Activated CD4-positive, alpha-beta memory T cell treated with anti-CD3 and anti-CD28 coated beads, Interleukin-2, amount 10 ng/mL, durations not matched to agents 7 days and 5 days (primary cell): ENCODE data around the gene IST1. TPM values are rescaled to one million over a fixed set of nuclear protein-coding genes. Genes with fewer than 3 reads are reported as not detected.
"Not testable (repeated sequence)": the region's sequence is repeated elsewhere in the genome, so short reads cannot be mapped to it uniquely, and the experiment has no call there.

Experiments used
- CTCF ChIA-PET: fragments of 350-600 bp; sonication (Branson Sonifier 250); formaldehyde crosslinking; loops from one replicate; lab custom pipeline; 2021; ENCODE audit warnings: antibody characterized with exemption, inconsistent platforms; lab: Charles Lee
- POLR2A ChIA-PET: fragments of 350-600 bp; sonication (Branson Sonifier 250); formaldehyde crosslinking; loops from one replicate; lab custom pipeline; 2021; ENCODE audit warnings: antibody characterized with exemption; lab: Charles Lee
- DNase-seq: peaks from one replicate; pipeline ENCODE4 v3.0.0-alpha.2; 2020
- H3K27ac Mint-ChIP-seq: one replicate; pipeline ENCODE4 v1.8.0; 2021; ENCODE audit warnings: mild to moderate bottlenecking, mixed read lengths
- H3K27me3 Mint-ChIP-seq: one replicate; pipeline ENCODE4 v1.8.0; 2021; ENCODE audit warnings: mixed read lengths
- H3K36me3 Mint-ChIP-seq: one replicate; pipeline ENCODE4 v1.8.0; 2021; ENCODE audit warnings: low read depth, mixed read lengths
- H3K4me1 Mint-ChIP-seq: one replicate; pipeline ENCODE4 v1.8.0; 2021; ENCODE audit warnings: mixed read lengths
- H3K4me3 Mint-ChIP-seq: one replicate; pipeline ENCODE4 v1.8.0; 2021; ENCODE audit warnings: mild to moderate bottlenecking, mixed read lengths
- H3K9me3 Mint-ChIP-seq: one replicate; pipeline ENCODE4 v1.8.0; 2021; ENCODE audit warnings: mixed read lengths
- total RNA-seq, 2 experiments: library from RNA; stranded (reverse); gene quantifications; one replicate each; pipeline ENCODE4 v1.2.3, GENCODE V29; 2021

Gene IST1
- total RNA-seq, 2 experiments from 2014 or later: 227 to 229 TPM

DNA sequence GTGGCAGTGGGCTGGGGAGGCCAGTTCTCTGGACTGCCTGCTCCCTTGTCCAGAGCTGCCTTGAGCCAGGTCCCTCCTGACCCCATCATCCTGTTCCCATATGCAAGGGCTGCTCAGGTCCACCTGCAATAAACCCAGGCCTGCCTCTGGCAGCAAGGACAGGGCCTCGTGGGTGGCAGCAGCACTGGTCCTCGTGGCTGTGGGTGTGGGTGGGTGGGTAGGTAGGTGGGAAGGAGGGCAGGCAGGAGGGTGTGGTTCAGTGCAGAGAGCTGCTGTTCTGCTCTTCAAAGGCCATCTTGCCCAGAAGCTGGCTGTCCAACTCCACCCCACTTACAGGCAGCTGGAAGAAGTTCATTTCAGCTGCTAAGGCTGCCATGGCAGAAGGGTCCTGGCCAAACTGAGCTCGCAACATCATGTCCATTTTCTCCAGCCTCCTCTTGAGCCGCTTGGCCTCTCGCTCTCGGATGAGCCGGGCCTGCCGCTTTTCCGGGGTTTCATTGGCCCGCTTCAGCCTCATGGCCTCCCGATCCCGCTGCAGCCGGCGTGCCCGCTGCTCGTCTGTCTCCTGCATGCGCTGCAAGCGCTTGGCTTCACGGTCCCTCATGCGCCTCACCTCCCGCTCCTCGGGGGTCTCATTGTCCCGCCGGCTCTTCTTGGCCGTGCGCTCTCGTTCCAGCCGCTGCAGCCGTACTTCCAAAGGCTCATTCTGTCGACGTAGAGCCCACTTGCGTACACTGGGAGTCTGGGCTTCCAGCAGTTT is 35.4 kb upstream of the IST1 start:
- H3K36me3 Mint-ChIP-seq: peaks cover 30% of the 10 kb centered on the region
- ChIA-PET POLR2A (interaction anchor here (0.7 to 0.9 kb wide), 2 partner anchors 15 to 24 kb away, joined by 3 to 4 read pairs; no protein-coding TSS in a partner anchor), CTCF (interaction anchor here (1.2 kb wide), 1 partner anchor 24 kb away, joined by 3 read pairs; the partner anchor contains the start of gene ZNF821)
- H3K27me3 Mint-ChIP-seq: no peaks in the 10 kb centered on the region
- no peak overlapping the region for H3K27ac Mint-ChIP-seq
- H3K4me1 Mint-ChIP-seq: peaks cover 22% of the 10 kb centered on the region
- no peaks in the 10 kb centered on the region for H3K9me3 Mint-ChIP-seq
- H3K4me3 Mint-ChIP-seq: no peak overlapping the region
- no peak for DNase-seq

DNA sequence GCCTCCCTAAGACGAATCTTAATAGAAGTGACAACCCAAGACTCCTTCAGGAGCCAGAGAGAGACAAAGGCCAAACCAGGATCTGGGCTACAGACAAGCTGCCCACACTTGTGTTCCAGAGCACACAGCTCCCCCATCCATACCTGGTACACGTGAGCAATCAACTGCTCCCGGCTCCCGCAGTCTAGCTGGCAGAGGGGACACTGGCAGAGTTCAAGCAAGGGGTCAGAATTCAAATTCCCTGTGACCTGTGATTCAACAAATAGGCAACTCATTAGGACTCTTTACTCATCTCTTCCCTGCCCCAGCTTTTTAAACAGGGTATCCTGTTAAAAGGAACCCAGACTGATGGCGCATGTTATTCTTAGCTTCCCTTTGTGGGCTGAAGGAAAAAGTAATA is 31.3 kb upstream of the IST1 start:
- CTCF ChIA-PET: interaction anchor here (0.8 to 1.6 kb wide), 3 partner anchors 18 to 22 kb away, joined by 3 to 4 read pairs (median 3); partner anchors contain the start of gene ZNF821
- H3K4me3 Mint-ChIP-seq: no peak overlapping the region
- H3K27ac Mint-ChIP-seq: no peak overlapping the region
- H3K36me3 Mint-ChIP-seq: peaks cover 29% of the 10 kb centered on the region
- DNase-seq: no peak
- POLR2A ChIA-PET: no interaction called here
- no peaks in the 10 kb centered on the region for H3K27me3 Mint-ChIP-seq
- H3K4me1 Mint-ChIP-seq: no peaks in the 10 kb centered on the region
- H3K9me3 Mint-ChIP-seq: no peaks in the 10 kb centered on the region

DNA sequence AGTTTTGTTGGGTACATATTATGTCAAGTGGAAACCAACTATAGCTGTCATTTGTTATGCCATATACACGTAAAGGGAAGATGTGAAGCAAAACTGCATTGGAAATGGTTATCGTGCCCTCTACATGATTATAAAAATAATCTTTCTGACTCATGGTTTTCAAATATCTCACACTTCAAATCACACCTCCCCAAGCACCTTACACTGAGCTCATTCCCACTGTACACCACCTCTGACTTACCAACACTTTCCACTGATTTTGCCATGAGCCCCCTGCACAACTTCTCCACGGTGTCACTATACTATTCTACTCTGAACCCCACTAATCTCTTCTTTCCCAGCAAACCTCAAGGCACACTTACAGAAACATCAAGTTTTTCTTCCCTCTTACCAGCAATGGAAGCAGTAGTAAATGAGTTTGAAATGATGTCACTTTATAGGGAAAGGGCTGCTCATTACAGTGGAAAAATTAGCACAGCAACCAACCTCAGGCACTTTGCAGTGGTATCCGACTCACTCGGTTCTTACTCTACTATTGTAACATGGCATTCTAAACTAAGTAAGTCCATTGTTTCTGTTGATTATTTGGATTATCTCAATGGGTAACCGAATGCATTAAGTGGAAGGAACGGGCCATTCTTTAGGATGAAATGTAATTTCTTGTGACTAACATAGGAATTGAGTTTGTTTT is 30.0 kb upstream of the IST1 start:
- H3K27ac Mint-ChIP-seq: no peak overlapping the region
- no peaks in the 10 kb centered on the region for H3K27me3 Mint-ChIP-seq
- H3K4me3 Mint-ChIP-seq: no peak overlapping the region
- peaks cover 28% of the 10 kb centered on the region for H3K36me3 Mint-ChIP-seq
- POLR2A ChIA-PET: interaction anchor here (1.6 kb wide), 1 partner anchor 19 kb away, joined by 4 read pairs; no protein-coding TSS in a partner anchor
- CTCF ChIA-PET: interaction anchor here (0.6 to 1.1 kb wide), 2 partner anchors 19 to 44 kb away, joined by 3 read pairs; no protein-coding TSS in a partner anchor
- H3K9me3 Mint-ChIP-seq: no peaks in the 10 kb centered on the region
- H3K4me1 Mint-ChIP-seq: peaks cover 2% of the 10 kb centered on the region
- DNase-seq: no peak

DNA sequence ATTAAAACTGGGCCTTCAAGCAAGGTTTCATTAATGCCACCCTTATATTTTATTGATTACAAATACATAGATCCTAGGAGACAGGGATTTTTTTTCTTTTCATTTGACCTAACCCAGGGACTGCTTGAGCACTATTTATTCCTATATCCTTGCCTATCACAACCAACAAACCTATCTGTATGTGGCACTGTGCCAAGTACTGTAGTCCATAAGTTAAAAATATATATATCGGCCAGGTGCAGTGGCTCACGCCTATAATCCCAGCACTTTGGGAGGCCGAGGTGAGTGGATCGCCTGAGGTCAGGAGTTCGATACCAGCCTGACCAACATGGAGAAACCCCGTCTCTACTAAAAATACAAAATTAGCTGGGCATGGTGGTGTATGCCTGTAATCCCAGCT is 28.2 kb upstream of the IST1 start:
- H3K4me3 Mint-ChIP-seq, H3K27me3 Mint-ChIP-seq, H3K27ac Mint-ChIP-seq, H3K4me1 Mint-ChIP-seq, DNase-seq, H3K9me3 Mint-ChIP-seq: not testable (repeated sequence)
- peaks cover 31% of the 10 kb centered on the region for H3K36me3 Mint-ChIP-seq
- ChIA-PET CTCF (interaction anchor here (1.1 kb wide), 1 partner anchor 14 kb away, joined by 4 read pairs; no protein-coding TSS in a partner anchor), POLR2A (interaction anchor here (1.0 to 1.2 kb wide), 2 partner anchors 12 to 16 kb away, joined by 3 to 4 read pairs; no protein-coding TSS in a partner anchor)

DNA sequence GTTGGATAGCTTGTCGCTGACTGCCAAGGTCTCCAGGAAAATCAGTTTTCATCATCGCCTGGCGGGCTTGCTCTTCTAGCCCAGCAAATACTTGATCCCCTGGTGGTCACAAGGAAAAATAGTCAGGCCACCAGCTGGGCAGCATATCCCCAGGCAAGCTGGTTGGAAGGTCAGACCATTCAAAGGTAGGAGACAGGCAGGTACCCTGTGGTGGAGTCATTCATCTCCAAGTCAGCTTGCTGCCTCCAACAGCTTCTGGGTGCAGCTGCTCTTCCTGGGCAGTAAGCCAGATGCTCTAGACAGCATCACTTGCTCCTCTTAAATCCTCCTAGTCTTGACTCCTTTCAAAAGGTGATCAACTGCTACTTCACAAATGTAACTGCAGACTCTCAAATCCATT is 27.4 kb upstream of the IST1 start:
- peaks cover 31% of the 10 kb centered on the region for H3K36me3 Mint-ChIP-seq
- ChIA-PET CTCF (interaction anchor here (1.1 kb wide), 1 partner anchor 13 kb away, joined by 4 read pairs; no protein-coding TSS in a partner anchor), POLR2A (no interaction called here)
- H3K4me3 Mint-ChIP-seq: no peak overlapping the region
- H3K27me3 Mint-ChIP-seq: no peaks in the 10 kb centered on the region
- H3K27ac Mint-ChIP-seq: no peak overlapping the region
- H3K4me1 Mint-ChIP-seq: peaks cover 12% of the 10 kb centered on the region
- DNase-seq: no peak
- H3K9me3 Mint-ChIP-seq: no peaks in the 10 kb centered on the region

- Mint-ChIP-seq H3K4me1 (peaks cover 16% of the 10 kb centered on the region), H3K27me3 (no peaks in the 10 kb centered on the region), H3K36me3 (peaks cover 28% of the 10 kb centered on the region), H3K4me3 (no peak overlapping the region), H3K9me3 (no peaks in the 10 kb centered on the region), H3K27ac (no peak overlapping the region)
- POLR2A ChIA-PET: interaction anchor here (1.8 kb wide), 1 partner anchor 61 kb away, joined by 5 read pairs; the partner anchor contains the start of gene AP1G1
- CTCF ChIA-PET: no interaction called here
- no peak for DNase-seq
Observed at GRCh38 chr16:71869089-71869488, 26.2 kb upstream of the IST1 start.

GRCh38 chr16:71870818-71871217 is 24.5 kb upstream of the IST1 start:
- no peak for DNase-seq

GRCh38 chr16:71873199-71873598 is 22.1 kb upstream of the IST1 start:
- no peak overlapping the region for H3K27ac Mint-ChIP-seq
- no peak overlapping the region for H3K4me3 Mint-ChIP-seq
- no peaks in the 10 kb centered on the region for H3K9me3 Mint-ChIP-seq
- ChIA-PET CTCF (interaction anchor here (1.6 to 4.8 kb wide), 2 partner anchors 8 to 10 kb away, joined by 6 to 43 read pairs; partner anchors contain the start of gene ZNF821), POLR2A (interaction anchor here (1.4 to 3.4 kb wide), 2 partner anchors 10 to 29 kb away, joined by 4 to 14 read pairs; no protein-coding TSS in a partner anchor)
- DNase-seq: no peak
- peaks cover 24% of the 10 kb centered on the region for H3K36me3 Mint-ChIP-seq
- H3K27me3 Mint-ChIP-seq: no peaks in the 10 kb centered on the region
- H3K4me1 Mint-ChIP-seq: peaks cover 16% of the 10 kb centered on the region

More at GRCh38 chr16:71870818-71871217, 24.5 kb upstream of the IST1 start:
- POLR2A ChIA-PET: interaction anchor here (1.2 to 3.4 kb wide), 4 partner anchors 12 to 62 kb away, joined by 3 to 14 read pairs (median 4); partner anchors contain the start of gene AP1G1
- Mint-ChIP-seq H3K4me1 (peaks cover 16% of the 10 kb centered on the region), H3K27me3 (no peaks in the 10 kb centered on the region), H3K36me3 (peaks cover 25% of the 10 kb centered on the region), H3K4me3 (no peak overlapping the region), H3K9me3 (no peaks in the 10 kb centered on the region), H3K27ac (no peak overlapping the region)
- CTCF ChIA-PET: interaction anchor here (4.8 kb wide), 1 partner anchor 12 kb away, joined by 43 read pairs; the partner anchor contains the start of gene ZNF821

GRCh38 chr16:71878911-71879310 is 16.4 kb upstream of the IST1 start:
- POLR2A ChIA-PET: interaction anchor here (8.4 kb wide), 1 partner anchor 16 kb away, joined by 111 read pairs; the partner anchor contains the start of gene IST1
- Mint-ChIP-seq H3K27ac (no peak overlapping the region), H3K36me3 (peaks cover 29% of the 10 kb centered on the region)

GRCh38 chr16:71880176-71880575 is 15.2 kb upstream of the IST1 start:
- Mint-ChIP-seq H3K27me3 (peaks cover 2% of the 10 kb centered on the region), H3K4me1 (peaks cover 41% of the 10 kb centered on the region), H3K4me3 (no peak overlapping the region), H3K36me3 (peaks cover 35% of the 10 kb centered on the region), H3K27ac (no peak overlapping the region), H3K9me3 (no peaks in the 10 kb centered on the region)
- DNase-seq: no peak
- ChIA-PET CTCF (interaction anchor here (0.8 to 6.2 kb wide), 3 partner anchors 8 to 14 kb away, joined by 4 to 97 read pairs (median 6); partner anchors contain the start of gene IST1), POLR2A (interaction anchor here (1.3 to 8.4 kb wide), 3 partner anchors 15 to 104 kb away, joined by 3 to 111 read pairs (median 89); partner anchors contain the start of genes AP1G1 and IST1)

More at GRCh38 chr16:71878911-71879310, 16.4 kb upstream of the IST1 start:
- no peak for DNase-seq
- H3K27me3 Mint-ChIP-seq: no peaks in the 10 kb centered on the region
- H3K4me1 Mint-ChIP-seq: peaks cover 34% of the 10 kb centered on the region
- H3K4me3 Mint-ChIP-seq: no peak overlapping the region
- CTCF ChIA-PET: interaction anchor here (1.0 kb wide), 1 partner anchor 53 kb away, joined by 3 read pairs; no protein-coding TSS in a partner anchor
- H3K9me3 Mint-ChIP-seq: no peaks in the 10 kb centered on the region

GRCh38 chr16:71882505-71883167 is 12.7 kb upstream of the IST1 start:
- CTCF ChIA-PET: interaction anchor here (0.7 to 6.2 kb wide), 31 partner anchors 10 to 317 kb away, joined by 3 to 97 read pairs (median 5); partner anchors contain the start of genes AP1G1 and IST1
- Mint-ChIP-seq H3K36me3 (peaks cover 29% of the 10 kb centered on the region), H3K4me3 (peak overlapping the region; percentile 73), H3K9me3 (no peaks in the 10 kb centered on the region), H3K4me1 (peaks cover 45% of the 10 kb centered on the region), H3K27me3 (peaks cover 5% of the 10 kb centered on the region), H3K27ac (peak overlapping the region; percentile 62)
- POLR2A ChIA-PET: interaction anchor here (0.6 to 8.4 kb wide), 17 partner anchors 11 to 318 kb away, joined by 3 to 111 read pairs (median 6); partner anchors contain the start of genes AP1G1 and IST1
- peak; percentile 82 for DNase-seq
